Adipocyte (in vitro differentiated cells): Measurements from ENCODE around the gene ATP5PF.
A peak's percentile ranks its signal among the peaks of the same experiment; 100 is the strongest.
"Not testable (repeated sequence)": the region's sequence is repeated elsewhere in the genome, so short reads cannot be mapped to it uniquely, and the experiment has no call there.

Source experiments
- DNase-seq: peaks from one replicate; pipeline ENCODE4 v3.0.0-alpha.2; 2015; ENCODE audit warnings: low read depth
- H3K27me3 ChIP-seq: replicated peaks from 2 replicates; pipeline ENCODE4 v1.7.0; 2013; ENCODE audit warnings: mild to moderate bottlenecking, low read length, moderate library complexity; ENCODE audit not compliant: control insufficient read depth, insufficient read depth
- H3K36me3 ChIP-seq: 2 replicates; pipeline ENCODE4 v1.7.0; 2013; ENCODE audit warnings: low read length, mild to moderate bottlenecking, moderate library complexity; ENCODE audit not compliant: control insufficient read depth, insufficient read depth, severe bottlenecking
- H3K4me1 ChIP-seq: 2 replicates; pipeline ENCODE4 v1.7.0; 2013; ENCODE audit warnings: mild to moderate bottlenecking, low read length, moderate library complexity; ENCODE audit not compliant: control insufficient read depth, insufficient read depth
- H3K4me3 ChIP-seq: 2 replicates; pipeline ENCODE4 v1.7.0; 2013; ENCODE audit warnings: mild to moderate bottlenecking, low read length, moderate library complexity
- H3K9ac ChIP-seq: 2 replicates; pipeline ENCODE4 v1.7.0; 2013; ENCODE audit warnings: mild to moderate bottlenecking, low read length, moderate library complexity
- H3K9me3 ChIP-seq: 2 replicates; pipeline ENCODE4 v1.7.0; 2013; ENCODE audit warnings: mild to moderate bottlenecking, low read length, moderate library complexity; ENCODE audit not compliant: control insufficient read depth

The ATP5PF gene

GRCh38 chr21:25717491-25718147 lies 17.1 kb downstream of the ATP5PF start:
- peak; percentile 65 for DNase-seq
- Histone ChIP-seq H3K27me3 (no peaks in the 10 kb centered on the region), H3K9me3 (no peaks in the 10 kb centered on the region), H3K9ac (no peak overlapping the region), H3K4me1 (no peaks in the 10 kb centered on the region), H3K36me3 (peaks cover 47% of the 10 kb centered on the region), H3K4me3 (no peak overlapping the region)

DNA sequence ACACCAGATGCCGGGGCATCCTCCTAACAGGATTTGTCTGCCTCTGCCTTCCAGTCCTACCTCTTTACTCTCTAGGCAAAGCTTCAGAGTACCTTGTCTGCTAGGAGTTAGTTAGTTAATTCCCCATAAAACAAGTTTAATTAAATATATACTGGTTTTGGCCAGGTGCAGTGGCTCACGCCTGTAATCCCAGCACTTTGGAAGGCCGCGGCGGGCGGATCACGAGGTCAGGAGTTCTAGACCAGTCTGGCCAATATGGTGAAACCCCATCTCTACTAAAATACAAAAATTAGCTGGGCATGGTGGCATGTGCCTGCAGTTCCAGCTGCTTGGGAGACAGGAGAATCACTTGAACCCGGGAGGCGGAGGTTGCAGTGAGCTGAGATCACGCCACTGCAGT lies 20.6 kb downstream of the ATP5PF start:
- not testable (repeated sequence) for H3K9me3 ChIP-seq, H3K4me1 ChIP-seq, H3K27me3 ChIP-seq, DNase-seq, H3K9ac ChIP-seq, H3K4me3 ChIP-seq
- H3K36me3 ChIP-seq: peaks cover 26% of the 10 kb centered on the region

GRCh38 chr21:25710550-25710949 lies 24.2 kb downstream of the ATP5PF start:
- no peaks in the 10 kb centered on the region for H3K4me1 ChIP-seq
- DNase-seq: no peak
- H3K36me3 ChIP-seq: peaks cover 10% of the 10 kb centered on the region

GRCh38 chr21:25709684-25710265 lies 24.9 kb downstream of the ATP5PF start:
- no peak overlapping the region for H3K9ac ChIP-seq
- H3K9me3 ChIP-seq: no peaks in the 10 kb centered on the region
- no peak for DNase-seq
- no peaks in the 10 kb centered on the region for H3K27me3 ChIP-seq
- H3K36me3 ChIP-seq: peaks cover 3% of the 10 kb centered on the region
- no peak overlapping the region for H3K4me3 ChIP-seq
- no peaks in the 10 kb centered on the region for H3K4me1 ChIP-seq

More at GRCh38 chr21:25710550-25710949, 24.2 kb downstream of the ATP5PF start:
- Histone ChIP-seq H3K9me3 (no peaks in the 10 kb centered on the region), H3K27me3 (no peaks in the 10 kb centered on the region), H3K9ac (no peak overlapping the region), H3K4me3 (no peak overlapping the region)

DNA sequence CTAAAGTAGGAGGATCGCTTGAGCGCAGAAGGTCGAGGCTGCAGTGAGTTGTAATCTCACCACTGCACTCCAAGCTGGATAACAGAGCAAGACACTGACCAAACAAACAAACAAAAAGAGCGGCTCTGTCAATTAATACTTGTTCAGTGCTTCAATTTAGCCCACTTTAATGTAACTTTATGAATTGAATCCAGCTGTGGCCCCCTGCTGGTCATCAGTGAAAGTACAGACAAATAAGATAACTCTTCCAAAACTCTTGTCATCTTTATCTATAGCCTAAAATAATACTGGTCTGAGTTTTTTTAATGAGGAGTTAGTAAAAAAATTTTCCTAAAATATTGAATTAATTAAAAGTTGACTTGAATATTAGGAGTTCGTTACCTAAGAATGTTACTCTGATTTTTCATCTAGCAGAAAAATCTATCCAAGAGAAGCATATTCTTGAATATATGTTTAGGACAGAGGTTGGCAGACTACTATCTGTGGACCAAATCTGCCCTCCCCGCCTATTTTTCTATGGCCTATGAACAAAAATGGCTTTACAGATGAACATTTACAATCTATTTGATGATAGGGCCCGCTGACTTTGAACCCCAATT lies 26.1 kb downstream of the ATP5PF start:
- no peaks in the 10 kb centered on the region for H3K9me3 ChIP-seq
- H3K4me1 ChIP-seq: no peaks in the 10 kb centered on the region
- H3K4me3 ChIP-seq: no peak overlapping the region
- no peaks in the 10 kb centered on the region for H3K27me3 ChIP-seq
- H3K9ac ChIP-seq: no peak overlapping the region
- peak; percentile 77 for DNase-seq
- H3K36me3 ChIP-seq: no peaks in the 10 kb centered on the region

GRCh38 chr21:25701529-25701928 lies 33.2 kb downstream of the ATP5PF start:
- H3K36me3 ChIP-seq: no peaks in the 10 kb centered on the region
- DNase-seq: no peak
- H3K9ac ChIP-seq: no peak overlapping the region
- no peaks in the 10 kb centered on the region for H3K9me3 ChIP-seq
- H3K27me3 ChIP-seq: no peaks in the 10 kb centered on the region
- H3K4me1 ChIP-seq: peaks cover 6% of the 10 kb centered on the region
- no peak overlapping the region for H3K4me3 ChIP-seq

- DNase-seq: no peak
- H3K27me3 ChIP-seq: no peaks in the 10 kb centered on the region
- H3K4me1 ChIP-seq: peaks cover 6% of the 10 kb centered on the region
- no peaks in the 10 kb centered on the region for H3K36me3 ChIP-seq
- H3K9me3 ChIP-seq: no peaks in the 10 kb centered on the region
- H3K9ac ChIP-seq: no peak overlapping the region
- H3K4me3 ChIP-seq: no peak overlapping the region
Observed at GRCh38 chr21:25700741-25701140, 34.0 kb downstream of the ATP5PF start.

GRCh38 chr21:25695461-25695860 lies 39.2 kb downstream of the ATP5PF start:
- not testable (repeated sequence) for H3K36me3 ChIP-seq, H3K4me3 ChIP-seq

GRCh38 chr21:25691976-25692375 lies 42.7 kb downstream of the ATP5PF start:
- no peaks in the 10 kb centered on the region for H3K9me3 ChIP-seq
- no peak overlapping the region for H3K9ac ChIP-seq
- H3K4me3 ChIP-seq: no peak overlapping the region
- DNase-seq: no peak
- peaks cover 12% of the 10 kb centered on the region for H3K4me1 ChIP-seq
- no peaks in the 10 kb centered on the region for H3K27me3 ChIP-seq
- H3K36me3 ChIP-seq: no peaks in the 10 kb centered on the region

More at GRCh38 chr21:25695461-25695860, 39.2 kb downstream of the ATP5PF start:
- not testable (repeated sequence) for H3K9me3 ChIP-seq, H3K27me3 ChIP-seq, H3K4me1 ChIP-seq, DNase-seq, H3K9ac ChIP-seq

DNA sequence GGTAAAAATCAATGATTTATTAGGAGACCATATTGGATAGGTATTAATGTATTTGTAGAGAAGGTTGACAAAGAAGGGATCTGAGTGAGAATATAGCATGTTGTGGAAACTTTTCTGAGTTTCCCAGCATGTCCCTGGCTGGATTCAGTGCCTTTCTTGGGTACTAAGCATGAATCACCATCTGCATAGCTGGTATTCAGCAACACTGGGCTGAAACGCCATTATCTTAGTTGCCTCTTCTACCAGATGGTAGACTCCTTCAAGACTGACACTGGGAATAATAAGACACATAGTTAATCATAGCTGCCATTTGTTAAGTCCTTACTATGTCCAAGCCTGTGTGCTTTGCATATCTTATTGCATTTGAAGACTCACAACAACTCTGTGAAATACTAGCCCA lies 45.5 kb downstream of the ATP5PF start:
- DNase-seq: peak; percentile 50
- Histone ChIP-seq H3K4me1 (peaks cover 18% of the 10 kb centered on the region), H3K9me3 (no peaks in the 10 kb centered on the region), H3K36me3 (no peaks in the 10 kb centered on the region), H3K4me3 (no peak overlapping the region), H3K9ac (no peak overlapping the region), H3K27me3 (no peaks in the 10 kb centered on the region)

DNA sequence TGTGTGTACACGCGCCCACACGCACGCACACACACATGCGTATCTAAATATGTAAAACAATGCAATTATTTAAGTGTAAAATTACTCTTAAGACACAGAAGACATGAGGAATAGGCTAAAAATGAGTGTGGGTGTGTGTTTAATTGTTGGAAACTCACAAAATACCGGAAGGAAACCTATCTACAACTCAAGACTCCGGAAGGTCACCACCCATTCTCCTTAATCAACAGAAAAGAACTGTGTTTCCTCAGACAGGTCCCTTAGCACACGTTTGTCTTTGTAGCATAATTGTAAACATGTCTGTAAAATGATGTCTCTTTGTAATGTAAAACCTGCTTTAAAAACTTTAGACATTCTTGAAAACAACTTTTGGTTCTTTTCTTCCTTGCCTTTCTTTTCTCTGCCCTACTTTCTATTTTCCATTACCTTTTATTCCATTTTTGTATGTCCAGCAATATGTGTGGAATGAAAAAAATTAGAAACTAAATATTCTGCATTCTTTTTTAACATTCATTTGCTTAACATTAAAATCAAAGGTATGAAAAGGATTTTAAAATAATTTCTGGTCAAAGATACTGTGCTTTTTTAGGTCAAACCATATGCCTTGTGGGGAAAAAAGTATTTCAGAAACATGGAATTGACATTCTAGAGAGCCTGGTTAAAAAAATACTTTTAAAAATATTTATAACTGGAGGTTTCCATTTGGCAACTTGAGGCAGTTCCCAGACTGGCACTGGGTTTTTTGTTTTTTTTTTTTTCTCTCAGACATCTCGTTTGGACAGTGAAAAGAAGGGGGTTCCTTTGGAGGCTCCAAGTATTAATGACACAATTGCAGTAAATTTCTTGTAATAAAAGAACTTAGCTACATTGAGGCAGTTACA lies 46.2 kb downstream of the ATP5PF start:
- Histone ChIP-seq H3K9me3 (no peaks in the 10 kb centered on the region), H3K36me3 (no peaks in the 10 kb centered on the region), H3K27me3 (no peaks in the 10 kb centered on the region), H3K4me1 (peaks cover 18% of the 10 kb centered on the region), H3K4me3 (no peak overlapping the region), H3K9ac (peak overlapping the region; percentile 7)
- peak; percentile 47 for DNase-seq
